Mononuclear cell (primary cell): ENCODE data around the gene RNF166. TPM values are rescaled to one million over a fixed set of nuclear protein-coding genes. Genes with fewer than 3 reads are reported as not detected.

Experiments used
- H3K27me3 ChIP-seq: 2 replicates; pipeline ENCODE4 v1.6.0; 2011; ENCODE audit warnings: low read length, control low read depth; ENCODE audit not compliant: insufficient read depth
- H3K4me1 ChIP-seq: 2 replicates; pipeline ENCODE4 v1.5.1; 2011; ENCODE audit warnings: mild to moderate bottlenecking, low read length, control low read depth; ENCODE audit not compliant: insufficient read depth
- H3K4me3 ChIP-seq: 2 replicates; pipeline ENCODE4 v1.5.1; 2011; ENCODE audit warnings: mild to moderate bottlenecking, low read length, moderate library complexity
- H3K9me3 ChIP-seq: 2 replicates; pipeline ENCODE4 v1.5.1; 2011; ENCODE audit warnings: low read depth, mild to moderate bottlenecking, control low read depth, low read length
- total RNA-seq: library from RNA; depleted of rRNA; stranded (reverse); fragments of >200 nt; gene quantifications from one replicate; pipeline ENCODE4 v1.2.3, GENCODE V29; 2012

The RNF166 gene
- total RNA-seq, 1 donor: 130 TPM

- Histone ChIP-seq H3K4me1 (peaks cover 8% of the 10 kb centered on the region), H3K4me3 (no peak overlapping the region), H3K9me3 (no peaks in the 10 kb centered on the region), H3K27me3 (no peaks in the 10 kb centered on the region)
These were observed 5.6 kb upstream of the RNF166 start for GRCh38 chr16:88711750-88712340.

GRCh38 chr16:88710556-88710955 lies 4.3 kb upstream of the RNF166 start:
- no peaks in the 10 kb centered on the region for H3K9me3 ChIP-seq
- H3K27me3 ChIP-seq: no peaks in the 10 kb centered on the region
- H3K4me1 ChIP-seq: peaks cover 12% of the 10 kb centered on the region
- no peak overlapping the region for H3K4me3 ChIP-seq

GRCh38 chr16:88706965-88707826 lies 988 bp upstream of the RNF166 start:
- Histone ChIP-seq H3K4me3 (peak overlapping the region; percentile 88), H3K4me1 (peaks cover 43% of the 10 kb centered on the region), H3K27me3 (no peaks in the 10 kb centered on the region), H3K9me3 (no peaks in the 10 kb centered on the region)

- H3K27me3 ChIP-seq: no peaks in the 10 kb centered on the region
- no peaks in the 10 kb centered on the region for H3K9me3 ChIP-seq
- H3K4me3 ChIP-seq: peak overlapping the region; percentile 88
- peaks cover 56% of the 10 kb centered on the region for H3K4me1 ChIP-seq
These were observed 393 bp downstream of the RNF166 start for GRCh38 chr16:88705801-88706228.

- peaks cover 63% of the 10 kb centered on the region for H3K4me1 ChIP-seq
These were observed 1.0 kb downstream of the RNF166 start for GRCh38 chr16:88705076-88705684.

GRCh38 chr16:88703486-88704309 lies 2.5 kb downstream of the RNF166 start:
- peak overlapping the region; percentile 88 for H3K4me3 ChIP-seq

More at GRCh38 chr16:88705076-88705684, 1.0 kb downstream of the RNF166 start:
- Histone ChIP-seq H3K4me3 (peak overlapping the region; percentile 88), H3K9me3 (no peaks in the 10 kb centered on the region), H3K27me3 (no peaks in the 10 kb centered on the region)

GRCh38 chr16:88702371-88703210 lies 3.6 kb downstream of the RNF166 start:
- peak overlapping the region; percentile 88 for H3K4me3 ChIP-seq
- H3K27me3 ChIP-seq: no peaks in the 10 kb centered on the region
- H3K4me1 ChIP-seq: peaks cover 88% of the 10 kb centered on the region
- H3K9me3 ChIP-seq: no peaks in the 10 kb centered on the region

More at GRCh38 chr16:88703486-88704309, 2.5 kb downstream of the RNF166 start:
- H3K4me1 ChIP-seq: peaks cover 77% of the 10 kb centered on the region
- no peaks in the 10 kb centered on the region for H3K27me3 ChIP-seq
- H3K9me3 ChIP-seq: no peaks in the 10 kb centered on the region

- Histone ChIP-seq H3K9me3 (no peaks in the 10 kb centered on the region), H3K27me3 (no peaks in the 10 kb centered on the region), H3K4me3 (peak overlapping the region; percentile 88), H3K4me1 (peaks cover 83% of the 10 kb centered on the region)
These were observed 4.4 kb downstream of the RNF166 start for GRCh38 chr16:88701581-88702370.

- Histone ChIP-seq H3K4me1 (peaks cover 79% of the 10 kb centered on the region), H3K4me3 (peak overlapping the region; percentile 88), H3K27me3 (no peaks in the 10 kb centered on the region), H3K9me3 (no peaks in the 10 kb centered on the region)
These were observed 5.3 kb downstream of the RNF166 start for GRCh38 chr16:88700636-88701482.

- Histone ChIP-seq H3K4me3 (peak overlapping the region; percentile 88), H3K9me3 (no peaks in the 10 kb centered on the region), H3K27me3 (no peaks in the 10 kb centered on the region), H3K4me1 (peaks cover 78% of the 10 kb centered on the region)
These were observed 5.9 kb downstream of the RNF166 start for GRCh38 chr16:88700322-88700635.

- Histone ChIP-seq H3K4me1 (peaks cover 67% of the 10 kb centered on the region), H3K4me3 (no peak overlapping the region)
These were observed 7.0 kb downstream of the RNF166 start for GRCh38 chr16:88699180-88699579.

GRCh38 chr16:88698646-88699045 lies 7.6 kb downstream of the RNF166 start:
- Histone ChIP-seq H3K9me3 (no peaks in the 10 kb centered on the region), H3K4me3 (no peak overlapping the region), H3K4me1 (peaks cover 66% of the 10 kb centered on the region), H3K27me3 (no peaks in the 10 kb centered on the region)

More at GRCh38 chr16:88699180-88699579, 7.0 kb downstream of the RNF166 start:
- H3K9me3 ChIP-seq: no peaks in the 10 kb centered on the region
- no peaks in the 10 kb centered on the region for H3K27me3 ChIP-seq
